ENCODE results near the gene VWA8. TPM values are rescaled to one million over a fixed set of nuclear protein-coding genes. Genes with fewer than 3 reads are reported as not detected.
"Not testable (repeated sequence)": the region's sequence is repeated elsewhere in the genome, so short reads cannot be mapped to it uniquely, and the experiment has no call there.

The VWA8 gene
- total and polyA plus RNA-seq, 2 of the 13 experiments (the other 11 are each of a cell fraction or from before 2014, with no cell fraction given), result 9.1 to 17.3 TPM

GRCh38 chr13:41571817-41572340 lies 389.0 kb downstream of the VWA8 start:
- H3K4me2 ChIP-seq (ENCODE audit: low read depth, low read length); H3K36me3 ChIP-seq (replicated peaks in 1 of 2; ENCODE audit: control insufficient read depth in 1 of 2, insufficient read depth in 2 of 2, low read length in 2 of 2); intact Hi-C loops (cut with micrococcal nuclease; ENCODE audit: unreplicated experiment); H3K9me3 ChIP-seq (ENCODE audit: low read length); H3K9ac ChIP-seq (ENCODE audit: insufficient read depth, low read depth, low read length); CTCF ChIA-PET (ENCODE audit: low intra/inter-chr PET ratio, low total read pairs); H2AFZ ChIP-seq (ENCODE audit: low read length); H4K20me1 ChIP-seq (ENCODE audit: insufficient read depth, low read length); H3K27ac ChIP-seq (ENCODE audit: extremely low read length, insufficient read depth, low read length); H3K27me3 ChIP-seq (ENCODE audit: control insufficient read depth in 1 of 2, insufficient read depth in 2 of 2, low read length in 2 of 2); POLR2A ChIA-PET; BruUV-seq (replicated peaks); H3K4me1 ChIP-seq (ENCODE audit: insufficient read depth, low read length); FAIRE-seq; H3K4me3 ChIP-seq (replicated peaks in 1 of 3; ENCODE audit: insufficient read depth in 1 of 3, low read depth in 2 of 3, low read length in 3 of 3); DNase-seq (ENCODE audit: low spot score); H3K79me2 ChIP-seq (ENCODE audit: insufficient read depth, low read length); ATAC-seq; in situ Hi-C loops (cut with HindIII; ENCODE audit: extremely low pct_ligation_motif_present, low pct_unique_long_range_greater_than_20kb): not testable (repeated sequence)
- 100% methylated on average over 2 of the region's 33 CpGs for WGBS (ENCODE audit: low lambda C conversion rate)

GRCh38 chr13:41568972-41569351 lies 391.9 kb downstream of the VWA8 start:
- no peak for DNase-seq (ENCODE audit: low spot score)
- H3K9me3 ChIP-seq (ENCODE audit: low read length), result no peaks in the 10 kb centered on the region
- no peak overlapping the region for H3K4me3 ChIP-seq (replicated peaks in 1 of 3; ENCODE audit: insufficient read depth in 1 of 3, low read depth in 2 of 3, low read length in 3 of 3)
- H4K20me1 ChIP-seq (ENCODE audit: insufficient read depth, low read length), result no peaks in the 10 kb centered on the region
- H3K4me1 ChIP-seq (ENCODE audit: insufficient read depth, low read length), result peaks cover 14% of the 10 kb centered on the region
- no peaks in the 10 kb centered on the region for H3K27me3 ChIP-seq (ENCODE audit: control insufficient read depth in 1 of 2, insufficient read depth in 2 of 2, low read length in 2 of 2)
- TF ChIP-seq RBM22 (optimal IDR thresholded peaks at IDR 0.05; ENCODE audit: low read length) (no peak), ZNF891 (CRISPR knock-in tag; IDR thresholded peaks at IDR 0.05) (no peak), ZNF703 (CRISPR knock-in tag; IDR thresholded peaks at IDR 0.05; ENCODE audit: borderline replicate concordance) (no peak), ZNF747 (CRISPR knock-in tag; IDR thresholded peaks at IDR 0.05; ENCODE audit: borderline replicate concordance) (no peak), AGO2 (optimal IDR thresholded peaks at IDR 0.05; ENCODE audit: low read depth, low read length) (no peak), ETV5 (CRISPR knock-in tag; IDR thresholded peaks at IDR 0.05; ENCODE audit: borderline replicate concordance) (no peak), SP140L (CRISPR knock-in tag; IDR thresholded peaks at IDR 0.05; ENCODE audit: borderline replicate concordance) (no peak), ZNF142 (CRISPR knock-in tag; IDR thresholded peaks at IDR 0.05) (no peak), MBD4 (IDR thresholded peaks at IDR 0.05; ENCODE audit: borderline replicate concordance, low read length) (no peak)
- FAIRE-seq, result no peak
- no peak for ATAC-seq
- intact Hi-C loops (cut with micrococcal nuclease; ENCODE audit: unreplicated experiment), result no loop called here
- no TSS peak for BruUV-seq (replicated peaks)
- H2AFZ ChIP-seq (ENCODE audit: low read length), result no peak overlapping the region
- ChIA-PET CTCF (ENCODE audit: low intra/inter-chr PET ratio, low total read pairs) (no interaction called here), POLR2A (no interaction called here)
- in situ Hi-C loops (cut with HindIII; ENCODE audit: extremely low pct_ligation_motif_present, low pct_unique_long_range_greater_than_20kb), result no loop called here
- no peak overlapping the region for H3K4me2 ChIP-seq (ENCODE audit: low read depth, low read length)
- WGBS (ENCODE audit: low lambda C conversion rate), result 98% methylated on average over 3 of the region's 3 CpGs
- no peaks in the 10 kb centered on the region for H3K79me2 ChIP-seq (ENCODE audit: insufficient read depth, low read length)
- H3K27ac ChIP-seq (ENCODE audit: extremely low read length, insufficient read depth, low read length), result no peak overlapping the region
- H3K36me3 ChIP-seq (replicated peaks in 1 of 2; ENCODE audit: control insufficient read depth in 1 of 2, insufficient read depth in 2 of 2, low read length in 2 of 2), result peaks cover 0 to 13% of the 10 kb centered on the region in 2 experiments; a peak in 1 of 5 replicates
- no peak overlapping the region for H3K9ac ChIP-seq (ENCODE audit: insufficient read depth, low read depth, low read length)
